ENCODE data around the gene PRTFDC1. TPM values are rescaled to one million over a fixed set of nuclear protein-coding genes. Genes with fewer than 3 reads are reported as not detected.

The PRTFDC1 gene
- total and polyA plus RNA-seq, 2 donors (not counting 3 experiments of a cell fraction or from before 2014, with no cell fraction given) = 22.0 to 27.0 TPM

- CTCF ChIA-PET = interaction anchor here (0.5 to 2.0 kb wide), 6 partner anchors 7 to 1027 kb away, joined by 3 to 6 read pairs (median 4); no protein-coding TSS in a partner anchor
- DNase-seq (ENCODE audit: low read depth, low spot score) (no peak), FAIRE-seq (no peak)
- H3K27me3 ChIP-seq (ENCODE audit: control insufficient read depth in 2 of 2, insufficient read depth in 2 of 2, low read length in 2 of 2) = no peaks in the 10 kb centered on the region
- H3K9me1 ChIP-seq (replicated peaks; ENCODE audit: control insufficient read depth, extremely low read depth, insufficient read depth, low read length) = no peaks in the 10 kb centered on the region
- intact Hi-C loops (cut with micrococcal nuclease) (no loop called here), dilution Hi-C loops (cut with MboI; ENCODE audit: extremely low pct_ligation_motif_present, low sequenced_read_pairs) (no loop called here)
- no peak for TF ChIP-seq POLR2AphosphoS5 (IDR thresholded peaks at IDR 0.05; ENCODE audit: insufficient read depth, low read depth, low read length)
- TF ChIP-seq POLR2A (IDR thresholded peaks at IDR 0.05; ENCODE audit: low read depth, low read length) = no peak
- TF ChIP-seq GATA2 (IDR thresholded peaks at IDR 0.05; ENCODE audit: insufficient read depth, insufficient read length, low read depth, low read length) = no peak
- TF ChIP-seq FOS (IDR thresholded peaks at IDR 0.05; ENCODE audit: borderline replicate concordance, insufficient read depth, low read length) = no peak
- TF ChIP-seq MYC (IDR thresholded peaks at IDR 0.05; ENCODE audit: low read depth, low read length) = no peak
- TF ChIP-seq, protein P1, sequence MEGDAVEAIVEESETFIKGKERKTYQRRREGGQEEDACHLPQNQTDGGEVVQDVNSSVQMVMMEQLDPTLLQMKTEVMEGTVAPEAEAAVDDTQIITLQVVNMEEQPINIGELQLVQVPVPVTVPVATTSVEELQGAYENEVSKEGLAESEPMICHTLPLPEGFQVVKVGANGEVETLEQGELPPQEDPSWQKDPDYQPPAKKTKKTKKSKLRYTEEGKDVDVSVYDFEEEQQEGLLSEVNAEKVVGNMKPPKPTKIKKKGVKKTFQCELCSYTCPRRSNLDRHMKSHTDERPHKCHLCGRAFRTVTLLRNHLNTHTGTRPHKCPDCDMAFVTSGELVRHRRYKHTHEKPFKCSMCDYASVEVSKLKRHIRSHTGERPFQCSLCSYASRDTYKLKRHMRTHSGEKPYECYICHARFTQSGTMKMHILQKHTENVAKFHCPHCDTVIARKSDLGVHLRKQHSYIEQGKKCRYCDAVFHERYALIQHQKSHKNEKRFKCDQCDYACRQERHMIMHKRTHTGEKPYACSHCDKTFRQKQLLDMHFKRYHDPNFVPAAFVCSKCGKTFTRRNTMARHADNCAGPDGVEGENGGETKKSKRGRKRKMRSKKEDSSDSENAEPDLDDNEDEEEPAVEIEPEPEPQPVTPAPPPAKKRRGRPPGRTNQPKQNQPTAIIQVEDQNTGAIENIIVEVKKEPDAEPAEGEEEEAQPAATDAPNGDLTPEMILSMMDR (IDR thresholded peaks at IDR 0.05; ENCODE audit: extremely low read depth in 1 of 2, insufficient read depth in 1 of 2, low read depth in 1 of 2, low read length in 2 of 2) = no peak
- no peak for TF ChIP-seq JUN (IDR thresholded peaks at IDR 0.05; ENCODE audit: borderline replicate concordance, insufficient read depth, insufficient read length, low read depth)
- H3K9ac ChIP-seq (replicated peaks; ENCODE audit: extremely low read depth, insufficient read depth, low read length) = no peak overlapping the region
- no peaks in the 10 kb centered on the region for H3K79me2 ChIP-seq (ENCODE audit: control insufficient read depth, insufficient read depth, low read length)
- H2AFZ ChIP-seq (ENCODE audit: low read depth, low read length) = no peak overlapping the region
- no peaks in the 10 kb centered on the region for H3K36me3 ChIP-seq (ENCODE audit: control insufficient read depth in 2 of 2, extremely low read depth in 1 of 2, insufficient read depth in 2 of 2, low read length in 2 of 2)
- no peak overlapping the region for H3K4me2 ChIP-seq (ENCODE audit: insufficient read depth, low read length)
- no peaks in the 10 kb centered on the region for H3K9me3 ChIP-seq (replicated peaks; ENCODE audit: control insufficient read depth, insufficient read depth, low read length)
- no peaks in the 10 kb centered on the region for H3K4me1 ChIP-seq (ENCODE audit: control insufficient read depth, extremely low read depth, insufficient read depth, low read length)
- no peak overlapping the region for H3K4me3 ChIP-seq (replicated peaks in 1 of 3; ENCODE audit: insufficient read depth in 1 of 3, low read depth in 1 of 3, low read length in 3 of 3)
- no peak overlapping the region for H3K27ac ChIP-seq (ENCODE audit: insufficient read depth, low read depth, low read length)
- H4K20me1 ChIP-seq (replicated peaks; ENCODE audit: control insufficient read depth, extremely low read depth, insufficient read depth, low read length) = no peaks in the 10 kb centered on the region
- POLR2A ChIA-PET = no interaction called here
- BruUV-seq (replicated peaks) = no TSS peak
These were observed 23.3 kb downstream of the PRTFDC1 start for GRCh38 chr10:24929056-24929544.

Data from endothelial cell of umbilical vein (primary cell).